GF-D8 (cell line): Measurements from ENCODE around the gene ZBTB40.

Source experiments
- DNase-seq: peaks from one replicate; lab custom pipeline; 2025; lab: John Stamatoyannopoulos, UW

ZBTB40 gene

GRCh38 chr1:22451702-22452480 is at the start of gene ZBTB40:
TSS of gene ZBTB40 (plus strand) at chr1:22451851. CDS start at chr1:22489949, 38,098 bp downstream.
- DNase-seq = peak; percentile 87

GRCh38 chr1:22402356-22403053 is 49.1 kb upstream of the ZBTB40 start:
- no peak for DNase-seq

- no peak for DNase-seq
These were observed 47.2 kb upstream of the ZBTB40 start for GRCh38 chr1:22404486-22404885.

GRCh38 chr1:22406722-22407495 is 44.7 kb upstream of the ZBTB40 start:
- DNase-seq = no peak

- DNase-seq = no peak
These were observed 43.4 kb upstream of the ZBTB40 start for GRCh38 chr1:22408230-22408629.

GRCh38 chr1:22410401-22410800 is 41.2 kb upstream of the ZBTB40 start:
- DNase-seq = no peak

GRCh38 chr1:22410928-22411495 is 40.6 kb upstream of the ZBTB40 start:
- DNase-seq = no peak

GRCh38 chr1:22411589-22411988 is 40.1 kb upstream of the ZBTB40 start:
- DNase-seq = no peak

- no peak for DNase-seq
These were observed 38.5 kb upstream of the ZBTB40 start for GRCh38 chr1:22412932-22413727.

- no peak for DNase-seq
These were observed 37.9 kb upstream of the ZBTB40 start for GRCh38 chr1:22413799-22414198.

- no peak for DNase-seq
These were observed 37.4 kb upstream of the ZBTB40 start for GRCh38 chr1:22414244-22414751.

- DNase-seq = no peak
These were observed 36.2 kb upstream of the ZBTB40 start for GRCh38 chr1:22415489-22415888.

- DNase-seq = no peak
These were observed 34.8 kb upstream of the ZBTB40 start for GRCh38 chr1:22416555-22417454.

GRCh38 chr1:22417466-22417865 is 34.2 kb upstream of the ZBTB40 start:
- DNase-seq = no peak

GRCh38 chr1:22418312-22418711 is 33.3 kb upstream of the ZBTB40 start:
- no peak for DNase-seq

GRCh38 chr1:22418933-22419382 is 32.7 kb upstream of the ZBTB40 start:
- DNase-seq = no peak

GRCh38 chr1:22420455-22421053 is 31.1 kb upstream of the ZBTB40 start:
- DNase-seq = peak; percentile 7

GRCh38 chr1:22426781-22427180 is 24.9 kb upstream of the ZBTB40 start:
- no peak for DNase-seq

GRCh38 chr1:22428672-22429071 is 23.0 kb upstream of the ZBTB40 start:
- peak; percentile 11 for DNase-seq

GRCh38 chr1:22431965-22432364 is 19.7 kb upstream of the ZBTB40 start:
- DNase-seq = no peak
